Measurements from ENCODE around the gene FBN1. TPM values are rescaled to one million over a fixed set of nuclear protein-coding genes. Genes with fewer than 3 reads are reported as not detected.

The FBN1 gene
- total RNA-seq, 4 donors from 2014 or later = 153 to 266 (median 203) TPM

DNA sequence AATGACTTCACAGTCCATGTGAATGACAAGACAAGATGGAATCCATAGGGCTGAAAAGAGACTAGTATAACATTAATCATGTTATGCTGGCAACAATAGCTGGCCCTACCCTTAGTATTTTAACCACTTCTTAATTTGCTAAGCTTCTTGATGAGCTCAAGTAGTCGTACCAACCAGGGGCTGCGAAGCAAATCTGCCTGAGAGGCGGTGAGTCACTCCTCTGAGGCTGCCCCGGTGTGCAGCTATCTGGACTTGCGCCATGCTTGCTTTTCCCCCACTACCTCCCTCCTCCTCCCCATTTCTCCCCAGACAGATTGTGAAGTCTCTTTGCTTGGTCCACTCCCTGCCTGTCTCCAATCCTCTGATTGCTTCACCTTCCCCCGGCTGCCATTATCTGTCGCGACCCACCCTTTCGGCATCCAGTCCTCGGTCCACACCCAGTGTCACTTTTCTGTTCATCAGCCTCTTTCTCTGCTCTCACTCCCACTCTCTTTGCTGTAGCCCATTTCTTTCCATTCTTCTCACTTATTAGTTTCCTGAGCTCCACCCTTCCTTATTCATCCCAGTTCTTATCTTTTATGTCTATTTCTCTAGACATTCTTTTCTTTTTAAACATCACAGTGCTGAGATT, 271.6 kb downstream of the FBN1 start:
- H3K4me3 ChIP-seq = no peak overlapping the region

DNA sequence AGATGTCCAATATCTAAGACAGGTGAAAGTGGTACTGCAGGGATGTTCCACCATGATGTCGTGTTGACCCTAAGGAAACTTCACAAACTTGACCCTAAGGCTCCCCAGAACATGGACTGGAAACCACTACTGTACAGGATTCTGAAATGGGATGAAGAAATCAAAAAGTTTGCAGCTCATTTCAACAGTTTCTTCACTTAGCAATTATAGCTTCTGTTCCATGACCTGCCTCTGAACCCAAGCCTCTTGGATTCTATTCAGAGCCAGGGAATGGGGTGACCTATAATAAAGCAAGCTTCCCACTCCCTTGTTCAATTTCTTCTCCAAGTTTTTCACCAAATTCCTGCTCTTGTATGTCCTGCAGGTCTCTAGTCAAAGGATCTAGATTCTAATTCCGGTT, 273.5 kb downstream of the FBN1 start:
- 85 to 100% methylated on average over 2 of the region's 2 CpGs for WGBS, 2 donors (ENCODE audit: low coverage in 1 of 2)
- no peak for TF ChIP-seq POLR2A (IDR thresholded peaks at IDR 0.05)
- H3K9me3 ChIP-seq = no peaks in the 10 kb centered on the region
- H3K27ac ChIP-seq = no peak overlapping the region
- no peaks in the 10 kb centered on the region for H3K4me1 ChIP-seq
- no peaks in the 10 kb centered on the region for H3K36me3 ChIP-seq
- H3K4me3 ChIP-seq = no peak overlapping the region
- H3K27me3 ChIP-seq = peaks cover 6% of the 10 kb centered on the region
- no peak for ATAC-seq

More for the DNA sequence above, 271.6 kb downstream of the FBN1 start:
- WGBS, 2 donors (ENCODE audit: low coverage in 1 of 2) = 69 to 71% methylated on average over 9 to 10 of the region's 10 CpGs
- no peaks in the 10 kb centered on the region for H3K9me3 ChIP-seq
- H3K27me3 ChIP-seq = peaks cover 6% of the 10 kb centered on the region
- no peak overlapping the region for H3K27ac ChIP-seq
- TF ChIP-seq EP300 (IDR thresholded peaks at IDR 0.05) = no peak
- TF ChIP-seq POLR2A (IDR thresholded peaks at IDR 0.05) = no peak
- TF ChIP-seq, protein P1, sequence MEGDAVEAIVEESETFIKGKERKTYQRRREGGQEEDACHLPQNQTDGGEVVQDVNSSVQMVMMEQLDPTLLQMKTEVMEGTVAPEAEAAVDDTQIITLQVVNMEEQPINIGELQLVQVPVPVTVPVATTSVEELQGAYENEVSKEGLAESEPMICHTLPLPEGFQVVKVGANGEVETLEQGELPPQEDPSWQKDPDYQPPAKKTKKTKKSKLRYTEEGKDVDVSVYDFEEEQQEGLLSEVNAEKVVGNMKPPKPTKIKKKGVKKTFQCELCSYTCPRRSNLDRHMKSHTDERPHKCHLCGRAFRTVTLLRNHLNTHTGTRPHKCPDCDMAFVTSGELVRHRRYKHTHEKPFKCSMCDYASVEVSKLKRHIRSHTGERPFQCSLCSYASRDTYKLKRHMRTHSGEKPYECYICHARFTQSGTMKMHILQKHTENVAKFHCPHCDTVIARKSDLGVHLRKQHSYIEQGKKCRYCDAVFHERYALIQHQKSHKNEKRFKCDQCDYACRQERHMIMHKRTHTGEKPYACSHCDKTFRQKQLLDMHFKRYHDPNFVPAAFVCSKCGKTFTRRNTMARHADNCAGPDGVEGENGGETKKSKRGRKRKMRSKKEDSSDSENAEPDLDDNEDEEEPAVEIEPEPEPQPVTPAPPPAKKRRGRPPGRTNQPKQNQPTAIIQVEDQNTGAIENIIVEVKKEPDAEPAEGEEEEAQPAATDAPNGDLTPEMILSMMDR (IDR thresholded peaks at IDR 0.05) = no peak
- TF ChIP-seq POLR2AphosphoS5 (IDR thresholded peaks at IDR 0.05) = no peak
- no peaks in the 10 kb centered on the region for H3K36me3 ChIP-seq
- peak; percentile 73 for ATAC-seq
- no peaks in the 10 kb centered on the region for H3K4me1 ChIP-seq

GRCh38 chr15:48371550-48371949, 274.0 kb downstream of the FBN1 start:
- H3K27me3 ChIP-seq = peaks cover 6% of the 10 kb centered on the region
- no peaks in the 10 kb centered on the region for H3K36me3 ChIP-seq
- 40 to 50% methylated on average over 2 of the region's 2 CpGs for WGBS, 2 donors (ENCODE audit: low coverage in 1 of 2)
- H3K4me3 ChIP-seq = no peak overlapping the region
- H3K4me1 ChIP-seq = no peaks in the 10 kb centered on the region
- no peak overlapping the region for H3K27ac ChIP-seq
- ATAC-seq = no peak
- TF ChIP-seq, protein P1 (IDR thresholded peaks at IDR 0.05) = no peak
- TF ChIP-seq POLR2AphosphoS5 (IDR thresholded peaks at IDR 0.05) (no peak), POLR2A (IDR thresholded peaks at IDR 0.05) (no peak), EP300 (IDR thresholded peaks at IDR 0.05) (no peak)
- H3K9me3 ChIP-seq = no peaks in the 10 kb centered on the region

- no peak overlapping the region for H3K4me3 ChIP-seq
- H3K9me3 ChIP-seq = no peaks in the 10 kb centered on the region
- H3K27ac ChIP-seq = no peak overlapping the region
- H3K27me3 ChIP-seq = peaks cover 6% of the 10 kb centered on the region
- WGBS, 2 donors (ENCODE audit: low coverage in 1 of 2) = 83 to 84% methylated on average over 3 of the region's 3 CpGs
- ATAC-seq = no peak
- no peak for TF ChIP-seq POLR2A (IDR thresholded peaks at IDR 0.05)
- H3K36me3 ChIP-seq = no peaks in the 10 kb centered on the region
- H3K4me1 ChIP-seq = no peaks in the 10 kb centered on the region
Measured at GRCh38 chr15:48370460-48370859, 275.0 kb downstream of the FBN1 start.

DNA sequence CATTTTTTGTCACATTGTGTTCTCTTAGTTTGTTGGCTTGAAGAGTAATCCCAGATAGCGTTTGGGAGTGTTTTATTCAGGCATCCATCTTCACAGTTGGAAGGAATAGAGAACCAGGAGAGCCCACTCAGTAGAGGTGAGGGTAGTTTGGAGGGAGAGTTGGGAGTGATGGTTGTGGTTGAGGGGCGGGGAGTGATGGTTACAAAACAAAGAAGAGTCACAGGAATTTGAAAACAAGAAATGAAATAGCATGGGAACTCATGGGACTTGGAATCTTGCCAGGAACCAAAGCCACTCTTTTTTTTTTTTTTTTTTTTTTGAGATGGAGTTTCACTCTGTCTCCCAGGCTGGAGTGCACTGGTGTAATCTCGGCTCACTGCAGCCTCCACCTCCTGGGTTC, 278.0 kb downstream of the FBN1 start:
- Histone ChIP-seq H3K4me1 (no peaks in the 10 kb centered on the region), H3K27me3 (no peaks in the 10 kb centered on the region), H3K4me3 (no peak overlapping the region), H3K27ac (peak overlapping the region in 1 of 4 donors; percentile 21), H3K36me3 (no peaks in the 10 kb centered on the region), H3K9me3 (no peaks in the 10 kb centered on the region)
- WGBS, 2 donors (ENCODE audit: low coverage in 1 of 2) = 59 to 84% methylated on average over 2 to 3 of the region's 3 CpGs
- ATAC-seq = peak; percentile 59
- TF ChIP-seq EP300 (IDR thresholded peaks at IDR 0.05) (no peak), POLR2AphosphoS5 (IDR thresholded peaks at IDR 0.05) (no peak), POLR2A (IDR thresholded peaks at IDR 0.05) (no peak)
- TF ChIP-seq, protein P1 (IDR thresholded peaks at IDR 0.05) = no peak

GRCh38 chr15:48366584-48367312, 278.8 kb downstream of the FBN1 start:
- 50 to 58% methylated on average over 4 of the region's 4 CpGs for WGBS, 2 donors (ENCODE audit: low coverage in 1 of 2)
- H3K27me3 ChIP-seq = no peaks in the 10 kb centered on the region
- H3K4me1 ChIP-seq = no peaks in the 10 kb centered on the region
- ATAC-seq = no peak
- no peak overlapping the region for H3K4me3 ChIP-seq
- no peaks in the 10 kb centered on the region for H3K36me3 ChIP-seq
- no peaks in the 10 kb centered on the region for H3K9me3 ChIP-seq
- peak overlapping the region in 2 of 4 donors; percentile 21 to 33 for H3K27ac ChIP-seq
- no peak for TF ChIP-seq POLR2A (IDR thresholded peaks at IDR 0.05)
- no peak for TF ChIP-seq EP300 (IDR thresholded peaks at IDR 0.05)
- TF ChIP-seq, protein P1 (IDR thresholded peaks at IDR 0.05) = no peak
